BLaER1 (cell line): ENCODE data around the gene PTGDS.

Experiments
- H3K27ac ChIP-seq: shearing (Covaris generic); formaldehyde crosslinking; 2 replicates; pipeline ENCODE4 v1.8.1; 2022
- H3K27me3 ChIP-seq: shearing (Covaris generic); formaldehyde crosslinking; 2 replicates; pipeline ENCODE4 v1.8.1; 2022
- H3K36me3 ChIP-seq: shearing (Covaris generic); formaldehyde crosslinking; 2 replicates; pipeline ENCODE4 v1.8.1; 2022
- H3K4me1 ChIP-seq: shearing (Covaris generic); formaldehyde crosslinking; 2 replicates; pipeline ENCODE4 v1.8.1; 2022
- H3K4me2 ChIP-seq: shearing (Covaris generic); formaldehyde crosslinking; 2 replicates; pipeline ENCODE4 v1.8.1; 2022
- H3K4me3 ChIP-seq: shearing (Covaris generic); formaldehyde crosslinking; 2 replicates; pipeline ENCODE4 v1.8.1; 2022
- H3K9ac ChIP-seq: shearing (Covaris generic); formaldehyde crosslinking; 2 replicates; pipeline ENCODE4 v1.8.1; 2022
- H3K9me3 ChIP-seq: shearing (Covaris generic); formaldehyde crosslinking; 2 replicates; pipeline ENCODE4 v1.8.1; 2022
- H4K20me1 ChIP-seq: shearing (Covaris generic); formaldehyde crosslinking; 2 replicates; pipeline ENCODE4 v1.8.1; 2022
- Cebpa-rat ChIP-seq: shearing (Covaris generic); IDR thresholded peaks from 2 replicates; pipeline ENCODE4 v1.8.1; 2022

Gene PTGDS

DNA sequence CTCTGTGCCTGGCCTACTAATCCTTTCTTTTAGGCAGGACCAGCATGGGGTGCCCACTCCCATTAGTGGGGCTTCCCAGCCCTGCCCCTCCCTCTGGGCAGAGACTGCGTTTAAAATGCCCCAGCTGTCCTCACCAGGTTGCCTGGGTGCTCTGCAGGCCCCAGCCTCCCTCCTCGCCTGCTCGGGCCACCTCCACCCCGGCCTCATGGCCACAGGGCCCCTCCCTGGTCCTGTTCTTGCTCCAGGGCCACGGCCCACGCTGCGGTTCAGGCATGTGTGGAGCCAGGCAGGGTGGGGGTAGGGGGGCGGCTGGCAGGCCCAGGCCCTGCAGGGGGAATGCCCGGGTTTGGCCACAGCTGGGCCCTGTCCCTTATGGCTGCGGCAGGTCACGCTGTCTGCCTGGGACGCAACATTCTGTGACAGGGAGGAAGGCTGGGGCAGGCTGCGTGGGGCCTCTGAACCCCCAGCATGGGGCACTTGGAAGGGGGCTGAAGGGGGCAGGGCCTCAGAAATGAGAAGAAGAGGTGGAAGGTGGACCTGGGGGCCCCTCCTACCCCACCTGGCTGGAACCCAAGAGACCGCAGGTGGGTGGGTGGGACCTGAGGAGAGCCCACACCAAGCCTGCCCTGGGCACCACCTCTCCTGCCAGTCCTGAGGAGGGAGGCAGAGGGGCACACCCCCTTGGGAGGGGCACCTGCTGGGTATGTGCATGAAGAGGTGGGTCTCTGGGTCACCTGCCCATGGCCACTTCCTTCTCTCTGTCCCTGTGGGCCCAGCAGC lies 25.6 kb upstream of the PTGDS start, which contains the start of gene LCN12:
TSS of gene LCN12 (plus strand) at position 733 of the 780 bp plus-strand sequence. CDS start 55 bp downstream, outside the sequence.
- no peak within 1 kb of the TSS for H3K9ac ChIP-seq
- H3K27ac ChIP-seq, result 0 out of 2 replicates have a peak within 1 kb of the TSS, but pooled peaks have one; percentile 9
- no peaks in the 10 kb centered on the region for H4K20me1 ChIP-seq
- no peaks in the 10 kb centered on the region for H3K27me3 ChIP-seq
- H3K4me3 ChIP-seq, result no peak within 1 kb of the TSS
- TF ChIP-seq Cebpa-rat, result no peak
- H3K36me3 ChIP-seq, result no peaks in the 10 kb centered on the region
- H3K9me3 ChIP-seq, result no peaks in the 10 kb centered on the region
- H3K4me1 ChIP-seq, result peaks cover 30% of the 10 kb centered on the region
- H3K4me2 ChIP-seq, result no peak within 1 kb of the TSS

DNA sequence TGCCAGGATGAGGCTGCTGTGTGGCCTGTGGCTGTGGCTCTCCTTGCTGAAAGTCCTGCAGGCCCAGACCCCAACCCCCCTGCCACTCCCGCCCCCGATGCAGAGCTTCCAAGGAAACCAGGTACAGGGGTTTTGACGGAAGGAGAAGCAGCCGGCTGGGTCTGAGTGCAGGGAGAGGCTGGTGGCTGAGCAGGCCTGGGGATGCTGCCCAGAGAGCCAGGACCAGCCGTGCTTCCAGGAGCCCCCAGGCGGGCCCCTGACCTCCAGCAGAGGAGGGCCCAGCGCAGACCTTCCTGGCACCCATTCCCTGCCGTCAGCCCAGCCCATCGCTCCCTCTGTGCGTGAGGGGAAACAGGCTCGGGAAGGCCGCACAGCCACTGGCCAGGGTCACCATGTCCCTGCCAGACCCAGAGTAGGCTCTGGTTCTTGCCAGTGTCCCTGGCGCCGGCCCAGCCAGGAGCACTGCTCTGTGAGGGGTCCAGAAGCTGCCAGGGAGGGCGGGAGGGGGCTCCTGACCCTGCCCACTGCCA lies 24.9 kb upstream of the PTGDS start:
- Histone ChIP-seq H3K36me3 (no peaks in the 10 kb centered on the region), H4K20me1 (no peaks in the 10 kb centered on the region), H3K4me3 (no peak overlapping the region), H3K4me1 (peaks cover 28% of the 10 kb centered on the region), H3K27me3 (no peaks in the 10 kb centered on the region), H3K9ac (no peak overlapping the region), H3K4me2 (no peak overlapping the region), H3K9me3 (no peaks in the 10 kb centered on the region), H3K27ac (no peak overlapping the region)
- TF ChIP-seq Cebpa-rat, result no peak

DNA sequence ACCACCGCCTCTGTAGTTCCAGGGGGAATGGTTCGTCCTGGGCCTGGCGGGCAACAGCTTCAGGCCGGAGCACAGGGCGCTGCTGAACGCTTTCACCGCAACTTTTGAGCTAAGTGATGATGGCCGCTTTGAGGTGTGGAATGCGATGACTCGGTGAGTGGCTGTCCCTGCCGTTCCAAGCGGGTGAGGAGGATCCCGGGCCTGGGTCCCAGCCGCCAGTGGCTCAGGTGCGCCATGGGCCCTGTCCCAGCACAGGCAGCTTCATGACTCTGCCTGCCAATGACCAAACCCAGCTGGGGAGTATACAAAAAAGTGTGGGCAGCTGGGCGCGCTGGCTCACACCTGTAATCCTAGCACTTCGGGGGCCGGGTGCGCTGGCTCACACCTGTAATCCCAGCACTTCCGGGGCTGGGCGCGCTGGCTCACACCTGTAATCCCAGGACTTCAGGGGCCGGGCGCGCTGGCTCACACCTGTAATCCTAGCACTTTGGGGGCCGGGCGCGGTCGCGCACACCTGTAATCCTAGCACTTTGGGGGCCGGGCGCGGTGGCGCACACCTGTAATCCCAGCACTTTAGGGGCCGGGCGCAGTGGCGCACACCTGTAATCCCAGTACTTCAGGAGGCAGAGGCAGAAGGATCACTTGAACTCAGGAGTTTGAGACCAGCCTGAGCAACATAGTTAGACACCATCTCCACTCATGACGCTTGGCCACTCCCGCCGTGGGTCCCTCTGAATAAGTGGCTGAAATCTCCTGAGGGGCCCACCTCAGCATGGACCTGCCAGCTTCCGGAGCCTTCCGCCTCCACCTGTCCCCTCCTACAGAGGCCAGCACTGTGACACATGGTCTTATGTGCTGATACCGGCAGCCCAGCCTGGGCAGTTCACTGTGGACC lies 24.2 kb upstream of the PTGDS start:
- no peaks in the 10 kb centered on the region for H3K9me3 ChIP-seq
- H4K20me1 ChIP-seq, result no peaks in the 10 kb centered on the region
- no peaks in the 10 kb centered on the region for H3K36me3 ChIP-seq
- no peak overlapping the region for H3K9ac ChIP-seq
- H3K27me3 ChIP-seq, result no peaks in the 10 kb centered on the region
- no peak overlapping the region for H3K4me2 ChIP-seq
- TF ChIP-seq Cebpa-rat, result no peak
- peaks cover 21% of the 10 kb centered on the region for H3K4me1 ChIP-seq
- H3K27ac ChIP-seq, result no peak overlapping the region
- no peak overlapping the region for H3K4me3 ChIP-seq

DNA sequence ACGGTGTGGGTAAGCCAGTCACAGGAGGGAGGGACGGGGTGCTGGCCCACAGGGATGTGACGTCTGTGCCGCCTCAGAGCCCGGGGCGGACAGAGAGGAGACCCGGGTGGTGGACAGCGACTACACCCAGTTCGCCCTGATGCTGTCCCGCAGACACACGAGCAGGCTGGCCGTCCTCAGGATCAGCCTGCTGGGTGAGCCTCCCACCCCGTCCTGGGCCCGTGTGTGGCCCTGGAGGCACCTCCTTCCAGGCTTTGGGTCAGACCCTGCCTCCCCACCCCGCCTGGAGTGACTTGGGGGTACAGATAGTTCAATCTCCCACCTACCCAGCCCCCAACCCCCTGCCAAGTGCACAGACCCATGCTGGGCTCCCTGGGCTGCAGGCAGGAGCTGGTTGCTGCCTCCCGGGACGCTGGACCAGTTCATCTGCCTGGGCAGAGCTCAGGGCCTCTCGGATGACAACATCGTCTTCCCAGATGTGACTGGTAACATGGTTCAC lies 23.5 kb upstream of the PTGDS start:
- no peaks in the 10 kb centered on the region for H4K20me1 ChIP-seq
- no peak overlapping the region for H3K4me2 ChIP-seq
- H3K4me1 ChIP-seq, result peaks cover 14% of the 10 kb centered on the region
- H3K27ac ChIP-seq, result no peak overlapping the region
- H3K36me3 ChIP-seq, result no peaks in the 10 kb centered on the region
- no peak for TF ChIP-seq Cebpa-rat
- no peaks in the 10 kb centered on the region for H3K9me3 ChIP-seq
- no peak overlapping the region for H3K9ac ChIP-seq
- H3K27me3 ChIP-seq, result no peaks in the 10 kb centered on the region
- no peak overlapping the region for H3K4me3 ChIP-seq

DNA sequence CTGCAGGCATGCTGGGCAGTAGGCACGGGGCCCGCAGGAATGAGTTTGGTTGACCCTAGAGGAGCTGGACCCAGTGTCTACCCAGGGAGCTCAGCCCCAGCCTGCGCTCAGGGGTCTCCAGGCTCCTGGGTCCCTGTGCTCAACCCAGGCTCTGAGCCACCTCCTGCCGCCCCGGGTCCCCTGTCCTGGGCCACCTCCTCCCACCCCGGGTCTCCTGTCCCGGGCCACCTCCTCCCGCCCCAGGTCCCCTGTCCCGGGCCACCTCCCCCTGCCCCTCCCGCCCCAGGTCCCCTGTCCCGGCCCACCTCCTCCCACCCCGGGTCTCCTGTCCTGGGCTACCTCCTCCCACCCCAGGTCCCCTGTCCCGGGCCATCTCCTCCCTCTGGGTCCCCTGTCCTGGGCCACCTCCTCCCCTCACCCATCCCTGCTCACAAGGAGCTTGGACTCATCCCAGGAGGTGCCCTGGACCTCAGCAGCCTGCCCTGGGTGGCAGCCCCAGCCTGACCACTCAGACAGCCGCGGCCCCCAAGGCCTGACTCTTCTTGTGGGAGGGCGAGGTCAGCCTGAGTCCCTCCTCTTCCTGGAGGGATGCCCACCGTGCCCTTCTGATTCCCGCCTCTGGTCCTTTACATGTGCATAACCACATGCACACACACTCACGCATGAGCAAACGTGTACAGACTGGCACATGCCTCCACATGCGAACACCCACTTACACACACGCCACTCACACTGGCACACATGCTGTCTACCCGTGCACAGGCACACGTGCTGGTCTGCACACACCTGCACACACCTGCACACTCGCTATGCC lies 22.8 kb upstream of the PTGDS start:
- Histone ChIP-seq H3K9ac (no peak overlapping the region), H3K27me3 (no peaks in the 10 kb centered on the region), H3K4me1 (peaks cover 12% of the 10 kb centered on the region), H3K9me3 (no peaks in the 10 kb centered on the region), H3K36me3 (no peaks in the 10 kb centered on the region), H4K20me1 (no peaks in the 10 kb centered on the region), H3K4me2 (no peak overlapping the region), H3K4me3 (no peak overlapping the region), H3K27ac (no peak overlapping the region)
- no peak for TF ChIP-seq Cebpa-rat

DNA sequence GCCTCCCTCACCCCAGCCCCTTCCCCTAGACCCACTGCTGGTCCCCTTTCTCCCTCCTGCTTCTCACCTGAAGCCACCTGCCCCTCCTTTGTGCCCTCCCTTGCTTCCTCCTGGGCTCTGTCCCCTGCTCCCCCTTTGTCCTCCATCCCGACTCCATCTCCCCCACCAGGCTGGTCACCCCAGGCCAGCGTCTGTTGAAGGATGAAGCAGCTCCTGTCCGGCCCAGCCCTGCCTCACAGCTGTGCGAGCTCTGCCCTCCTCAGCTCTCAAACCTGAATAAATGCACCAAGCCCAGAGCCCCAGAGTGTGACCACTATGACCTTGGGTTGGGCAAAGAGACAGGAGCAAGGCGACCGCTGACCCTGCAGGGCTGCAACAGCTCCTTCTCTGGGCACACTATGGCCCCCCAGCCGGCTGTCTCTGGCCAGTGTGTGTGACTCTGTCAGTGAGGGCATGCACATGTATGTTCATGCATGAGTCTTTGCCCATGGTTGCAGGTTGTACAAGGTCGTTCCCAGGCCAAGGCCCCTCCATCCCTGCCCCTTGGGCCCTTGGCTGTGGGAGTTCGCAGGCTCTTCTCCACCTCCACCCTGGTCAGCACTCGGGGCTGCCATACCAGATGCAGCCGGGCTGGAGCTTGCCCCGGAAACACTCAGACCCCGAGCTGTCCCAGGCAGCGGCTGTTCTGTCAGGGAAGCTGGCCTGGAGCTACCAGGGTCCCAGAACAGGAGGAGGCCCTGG lies 21.9 kb upstream of the PTGDS start:
- no peak for TF ChIP-seq Cebpa-rat
- no peaks in the 10 kb centered on the region for H3K27me3 ChIP-seq

DNA sequence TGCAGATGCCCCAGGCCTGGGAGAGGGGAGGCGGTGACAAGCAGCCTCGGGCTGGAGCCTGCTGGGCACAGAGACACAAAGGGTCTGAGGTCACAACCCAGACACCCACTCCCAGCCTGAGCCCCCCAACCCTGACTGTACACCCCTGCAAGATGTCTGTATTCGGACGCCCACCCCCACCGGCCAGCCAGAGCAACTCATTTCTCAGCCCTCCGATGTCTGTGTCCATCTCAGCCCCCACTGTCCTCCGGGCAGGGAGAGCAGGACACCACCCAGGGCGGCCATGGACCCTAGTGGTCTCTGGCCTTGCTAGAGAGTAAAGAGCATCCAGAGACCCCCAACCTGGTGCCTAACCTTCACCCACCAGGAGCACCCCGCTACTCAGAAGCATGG lies 21.4 kb upstream of the PTGDS start:
- TF ChIP-seq Cebpa-rat, result no peak

More for the DNA sequence above, 21.9 kb upstream of the PTGDS start:
- Histone ChIP-seq H3K27ac (no peak overlapping the region), H3K9ac (no peak overlapping the region), H3K9me3 (no peaks in the 10 kb centered on the region), H4K20me1 (no peaks in the 10 kb centered on the region), H3K4me2 (no peak overlapping the region), H3K4me1 (peaks cover 16% of the 10 kb centered on the region), H3K36me3 (no peaks in the 10 kb centered on the region), H3K4me3 (no peak overlapping the region)

DNA sequence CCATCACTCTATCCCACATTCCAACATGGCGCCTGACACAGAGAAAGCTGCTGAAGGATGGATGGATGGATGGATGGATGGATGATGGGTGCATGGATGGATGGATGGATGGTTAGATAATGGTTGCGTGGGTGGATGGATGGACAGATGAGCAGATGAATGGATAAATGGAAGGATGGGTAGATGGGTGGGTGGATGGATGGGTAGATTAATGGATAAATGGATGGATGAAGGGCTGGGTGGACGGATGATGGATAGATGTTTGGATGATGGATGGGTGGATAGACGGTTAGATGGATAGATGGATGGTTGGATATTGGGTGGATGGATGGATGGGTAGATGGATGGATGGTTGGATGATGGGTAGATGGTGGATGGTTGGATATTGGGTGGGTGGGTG lies 20.7 kb upstream of the PTGDS start:
- Histone ChIP-seq H3K27me3 (no peaks in the 10 kb centered on the region), H3K4me1 (peaks cover 14% of the 10 kb centered on the region), H3K27ac (no peak overlapping the region), H3K9ac (no peak overlapping the region), H3K9me3 (no peaks in the 10 kb centered on the region), H3K4me2 (no peak overlapping the region), H3K36me3 (no peaks in the 10 kb centered on the region), H4K20me1 (no peaks in the 10 kb centered on the region), H3K4me3 (no peak overlapping the region)
- TF ChIP-seq Cebpa-rat, result no peak

More for the DNA sequence above, 21.4 kb upstream of the PTGDS start:
- H4K20me1 ChIP-seq, result no peaks in the 10 kb centered on the region
- H3K27me3 ChIP-seq, result no peaks in the 10 kb centered on the region
- H3K4me2 ChIP-seq, result no peak overlapping the region
- peaks cover 14% of the 10 kb centered on the region for H3K4me1 ChIP-seq
- no peak overlapping the region for H3K4me3 ChIP-seq
- no peaks in the 10 kb centered on the region for H3K9me3 ChIP-seq
- no peak overlapping the region for H3K9ac ChIP-seq
- H3K36me3 ChIP-seq, result no peaks in the 10 kb centered on the region
- no peak overlapping the region for H3K27ac ChIP-seq
